Small intestine (tissue), 7 donors: ENCODE data around the gene HERC3. TPM values are rescaled to one million over a fixed set of nuclear protein-coding genes. Genes with fewer than 3 reads are reported as not detected.

ENCODE experiments used
- DNase-seq, 2 donors: peaks; one replicate each; pipeline versions ENCODE4 v3.0.0 to v3.0.0-alpha.2; 2013
- FAIRE-seq: peaks from 2 replicates; lab custom pipeline; 2012; peaks lifted over from hg19 to GRCh38; lab: Jason Lieb, UNC
- H3K27ac ChIP-seq, 3 donors: one replicate each; pipeline ENCODE4 v1.5.1; 2013; ENCODE audit warnings: low read length in 2 of 3, mild to moderate bottlenecking in 2 of 3, control low read depth in 1 of 3, inconsistent platforms in 1 of 3, low read depth in 1 of 3, moderate library complexity in 1 of 3
- H3K27me3 ChIP-seq, 3 donors: one replicate each; pipeline ENCODE4 v1.6.1; 2013; ENCODE audit warnings: low read length in 3 of 3, inconsistent platforms in 1 of 3; ENCODE audit not compliant: control insufficient read depth in 3 of 3, insufficient read depth in 3 of 3
- H3K36me3 ChIP-seq, 3 donors: one replicate each; pipeline ENCODE4 v1.6.1; 2013; ENCODE audit warnings: low read length in 3 of 3, inconsistent platforms in 1 of 3, low read depth in 1 of 3, mild to moderate bottlenecking in 1 of 3, moderate library complexity in 1 of 3; ENCODE audit not compliant: control insufficient read depth in 3 of 3, insufficient read depth in 2 of 3
- H3K4me1 ChIP-seq, 3 donors: one replicate each; pipeline ENCODE4 v1.6.1; 2013; ENCODE audit warnings: low read length in 2 of 3, inconsistent platforms in 1 of 3, low read depth in 1 of 3, mild to moderate bottlenecking in 1 of 3, moderate library complexity in 1 of 3; ENCODE audit not compliant: control insufficient read depth in 3 of 3, insufficient read depth in 2 of 3
- H3K4me3 ChIP-seq, 3 donors: one replicate each; pipeline ENCODE4 v1.5.1; 2013; ENCODE audit warnings: low read length in 3 of 3, control low read depth in 1 of 3, inconsistent platforms in 1 of 3, low read depth in 1 of 3, mild to moderate bottlenecking in 1 of 3, moderate library complexity in 1 of 3
- H3K9me3 ChIP-seq, 2 donors: one replicate each; pipeline ENCODE4 v1.6.1; 2013; ENCODE audit warnings: low read depth in 1 of 2, low read length in 1 of 2; ENCODE audit not compliant: control insufficient read depth in 2 of 2, insufficient read depth in 1 of 2
- WGBS, 3 donors: extraction: QIAGEN DNeasy Blood & Tissue Kit; methylation state at CpG; one replicate each; pipeline ENCODE4 v1.1.7; 2013; 5-methylcytosine and 5-hydroxymethylcytosine counted together
- polyA plus RNA-seq, 4 donors: library from polyadenylated mRNA; stranded (reverse) in 3 of 4; unstranded in 1 of 4; fragments of 200-250 nt in 3 of 4; fragments of 120-200 nt in 1 of 4; gene quantifications; one replicate each; pipeline versions ENCODE4 v1.2.1 to v1.2.3, GENCODE V29; 2013
- donor health status: healthy with polysubstance abuse.
- donor health status: control.
- donor health status: control.
- donor health status: Bipolar disorder and iron deficiency.
- donor health status: healthy.

HERC3 gene
- polyA plus RNA-seq, 4 donors, result 6.6 to 17.2 (median 10.6) TPM

GRCh38 chr4:88720451-88721428, 128.5 kb downstream of the HERC3 start:
- H3K36me3 ChIP-seq, result peaks cover 5 to 37% (median 15%) of the 10 kb centered on the region in 3 donors
- no peak for DNase-seq
- no peaks in the 10 kb centered on the region for H3K4me1 ChIP-seq
- no peak for FAIRE-seq
- H3K4me3 ChIP-seq, result no peak overlapping the region
- H3K27me3 ChIP-seq, result no peaks in the 10 kb centered on the region
- peaks cover 0 to 19% of the 10 kb centered on the region in 2 donors for H3K9me3 ChIP-seq
- WGBS, 3 donors, result 84 to 94% (median 94%) methylated on average over 10 of the region's 10 CpGs
- H3K27ac ChIP-seq, result no peak overlapping the region

DNA sequence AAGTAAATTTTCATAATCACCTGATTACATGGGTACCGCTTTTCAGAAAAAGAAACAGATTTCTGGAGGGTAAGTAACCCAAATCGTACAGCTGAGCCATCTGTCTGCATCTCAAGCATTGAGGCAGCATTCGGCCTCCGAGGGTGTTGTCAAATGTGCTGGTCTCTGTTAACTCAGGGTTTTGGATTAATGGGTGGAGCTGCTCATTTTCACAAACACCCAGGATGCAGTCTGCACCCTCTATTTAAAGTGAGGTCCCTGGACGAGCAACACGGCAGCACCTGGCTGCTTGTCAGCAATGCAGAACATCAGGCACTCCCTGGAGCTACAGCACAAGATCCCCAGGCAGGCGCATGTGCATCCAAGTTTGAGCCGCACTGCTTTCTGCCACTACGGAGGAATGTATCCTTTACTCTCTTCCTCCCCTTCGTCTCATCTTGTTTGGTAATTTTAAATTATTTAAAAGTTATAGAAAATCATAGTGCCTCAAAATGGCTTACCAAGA, 130.0 kb downstream of the HERC3 start:
- no peaks in the 10 kb centered on the region for H3K27me3 ChIP-seq
- peaks cover 0 to 13% of the 10 kb centered on the region in 2 donors for H3K9me3 ChIP-seq
- no peak overlapping the region for H3K4me3 ChIP-seq
- DNase-seq, result no peak
- 90 to 95% (median 94%) methylated on average over 10 of the region's 10 CpGs for WGBS, 3 donors
- peaks cover 5 to 43% (median 15%) of the 10 kb centered on the region in 3 donors for H3K36me3 ChIP-seq
- no peaks in the 10 kb centered on the region for H3K4me1 ChIP-seq
- no peak overlapping the region for H3K27ac ChIP-seq
- FAIRE-seq, result no peak

DNA sequence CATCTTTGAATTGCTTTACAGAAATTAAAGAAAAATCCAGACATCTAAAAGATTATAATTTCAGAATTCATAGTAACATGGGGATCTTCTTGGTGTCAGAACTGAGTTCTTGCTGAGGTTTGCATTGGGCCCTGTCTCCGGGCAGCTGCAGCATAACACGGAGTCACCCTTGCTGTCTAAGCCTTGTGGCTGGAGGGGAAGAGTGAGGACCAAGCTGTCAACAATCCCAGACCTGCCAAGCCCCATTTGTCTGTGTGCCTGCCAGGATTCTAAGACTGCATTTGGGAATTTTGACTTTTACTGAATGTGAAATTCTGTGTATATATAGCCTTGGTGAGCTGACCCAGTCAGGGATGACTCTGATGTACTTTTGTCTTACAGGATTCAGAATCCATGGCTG, 130.5 kb downstream of the HERC3 start:
- 82 to 96% (median 93%) methylated on average over 2 of the region's 2 CpGs for WGBS, 3 donors
- Histone ChIP-seq H3K27ac (no peak overlapping the region), H3K27me3 (no peaks in the 10 kb centered on the region), H3K36me3 (peaks cover 5 to 48% (median 17%) of the 10 kb centered on the region in 3 donors), H3K4me1 (no peaks in the 10 kb centered on the region), H3K4me3 (no peak overlapping the region), H3K9me3 (peaks cover 0 to 11% of the 10 kb centered on the region in 2 donors)
- DNase-seq (no peak), FAIRE-seq (no peak)

DNA sequence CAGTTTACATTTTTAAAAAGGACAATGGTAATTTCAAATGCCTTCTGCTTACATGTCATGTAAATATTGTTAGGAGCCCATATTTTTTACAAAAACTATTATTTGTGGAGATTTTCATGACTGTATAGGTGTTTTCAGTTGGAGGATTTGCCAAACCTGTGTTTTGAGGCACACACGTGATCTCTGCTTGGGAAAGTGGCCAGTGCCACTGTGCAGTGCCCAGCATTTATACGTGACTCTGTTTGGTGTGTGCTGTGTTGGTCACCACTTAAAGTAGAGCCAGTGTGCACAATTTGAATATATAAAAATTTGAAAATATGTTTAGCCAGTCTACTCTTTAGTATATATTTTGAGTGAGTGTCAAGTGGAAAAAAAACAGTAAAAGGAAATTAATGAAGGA, 132.1 kb downstream of the HERC3 start:
- no peak overlapping the region for H3K27ac ChIP-seq
- H3K9me3 ChIP-seq, result no peaks in the 10 kb centered on the region
- WGBS, 3 donors, result 87 to 97% (median 97%) methylated on average over 2 of the region's 2 CpGs
- H3K27me3 ChIP-seq, result no peaks in the 10 kb centered on the region
- H3K4me1 ChIP-seq, result no peaks in the 10 kb centered on the region
- peaks cover 7 to 57% (median 20%) of the 10 kb centered on the region in 3 donors for H3K36me3 ChIP-seq
- no peak for DNase-seq
- no peak for FAIRE-seq
- no peak overlapping the region for H3K4me3 ChIP-seq

GRCh38 chr4:88725143-88725542, 132.9 kb downstream of the HERC3 start:
- peaks cover 10 to 59% (median 21%) of the 10 kb centered on the region in 3 donors for H3K36me3 ChIP-seq
- no peak for DNase-seq
- H3K27ac ChIP-seq, result no peak overlapping the region
- H3K27me3 ChIP-seq, result no peaks in the 10 kb centered on the region
- no peak for FAIRE-seq
- no peaks in the 10 kb centered on the region for H3K4me1 ChIP-seq
- no peak overlapping the region for H3K4me3 ChIP-seq
- no peaks in the 10 kb centered on the region for H3K9me3 ChIP-seq
- WGBS, 3 donors, result 92 to 98% (median 95%) methylated on average over 4 of the region's 4 CpGs

DNA sequence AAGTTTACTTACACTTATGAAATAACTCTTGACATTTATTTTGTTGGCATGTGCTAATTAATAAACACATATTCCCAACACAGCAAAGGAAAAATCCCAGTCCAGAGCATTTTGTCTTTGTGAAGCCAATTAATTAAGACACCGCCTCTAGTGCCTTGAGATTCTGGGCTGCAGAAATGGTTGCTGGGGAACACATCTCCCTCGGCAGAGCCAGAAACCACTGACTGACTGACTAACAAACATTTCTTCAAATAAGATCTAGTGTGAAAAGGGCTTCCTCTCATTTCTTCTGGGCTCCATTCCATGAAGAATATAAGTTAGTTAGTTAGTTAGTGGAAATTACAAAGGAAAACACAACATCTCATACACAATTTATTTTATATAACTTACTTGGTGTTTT, 133.7 kb downstream of the HERC3 start:
- no peak overlapping the region for H3K27ac ChIP-seq
- WGBS, 3 donors, result 74 to 94% (median 89%) methylated on average over 2 of the region's 2 CpGs
- H3K4me3 ChIP-seq, result no peak overlapping the region
- DNase-seq, result no peak
- no peak for FAIRE-seq
- H3K9me3 ChIP-seq, result no peaks in the 10 kb centered on the region
- no peaks in the 10 kb centered on the region for H3K4me1 ChIP-seq
- H3K36me3 ChIP-seq, result peaks cover 15 to 62% (median 26%) of the 10 kb centered on the region in 3 donors
- H3K27me3 ChIP-seq, result no peaks in the 10 kb centered on the region

GRCh38 chr4:88728146-88728545, 135.9 kb downstream of the HERC3 start:
- H3K36me3 ChIP-seq, result peaks cover 16 to 55% (median 26%) of the 10 kb centered on the region in 3 donors
- 89 to 97% (median 95%) methylated on average over 6 of the region's 6 CpGs for WGBS, 3 donors

DNA sequence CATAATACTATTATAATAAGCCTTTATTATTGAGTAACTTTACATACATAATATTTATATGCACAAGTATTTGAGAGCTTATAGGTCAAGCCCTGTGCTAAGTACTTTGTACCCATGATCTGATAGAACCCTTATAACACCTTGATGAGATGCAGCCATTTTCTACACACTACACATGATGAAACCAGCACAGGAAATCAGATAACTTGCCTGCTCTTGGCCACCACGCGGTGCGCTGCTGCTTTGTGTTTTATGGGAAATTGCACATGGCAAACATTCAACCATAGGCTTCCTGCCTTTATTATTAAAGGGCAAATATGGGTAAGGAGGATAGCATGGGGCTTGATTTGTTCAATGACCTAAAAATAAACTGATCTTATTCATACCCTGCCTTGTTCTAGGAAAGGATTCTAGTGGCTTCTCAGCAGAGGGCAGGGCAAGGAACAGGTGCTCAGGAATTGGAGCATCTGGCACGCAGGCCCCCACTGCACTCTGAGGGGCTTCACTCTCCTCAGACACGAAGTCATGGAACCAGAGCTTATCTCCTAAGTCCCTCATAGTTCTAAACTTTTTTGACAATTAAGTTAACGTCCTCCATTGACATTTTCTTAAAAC, 137.0 kb downstream of the HERC3 start:
- Histone ChIP-seq H3K4me1 (no peaks in the 10 kb centered on the region), H3K27me3 (no peaks in the 10 kb centered on the region), H3K27ac (no peak overlapping the region), H3K36me3 (peaks cover 16 to 55% (median 33%) of the 10 kb centered on the region in 3 donors), H3K4me3 (no peak overlapping the region), H3K9me3 (no peaks in the 10 kb centered on the region)
- no peak for FAIRE-seq
- DNase-seq, result peak; percentile 10 to 65
- 83 to 89% (median 84%) methylated on average over 6 of the region's 6 CpGs for WGBS, 3 donors

More at GRCh38 chr4:88728146-88728545, 135.9 kb downstream of the HERC3 start:
- Histone ChIP-seq H3K4me3 (no peak overlapping the region), H3K27ac (no peak overlapping the region), H3K9me3 (no peaks in the 10 kb centered on the region), H3K27me3 (no peaks in the 10 kb centered on the region), H3K4me1 (no peaks in the 10 kb centered on the region)
- no peak for FAIRE-seq
- no peak for DNase-seq
